Right lobe of liver (tissue), 6 donors: Measurements from ENCODE around the gene BCAP31. TPM values are rescaled to one million over a fixed set of nuclear protein-coding genes. Genes with fewer than 3 reads are reported as not detected.
"Not testable (repeated sequence)": the region's sequence is repeated elsewhere in the genome, so short reads cannot be mapped to it uniquely, and the experiment has no call there.

Source experiments
- ATAC-seq, 4 donors: fragments of 200-7000 bp; cut with Tn5 transposase; one replicate each; pipeline ENCODE4 v1.9.1; 2020; ENCODE audit warnings: mild to moderate bottlenecking in 4 of 4, moderate library complexity in 4 of 4
- DNase-seq, 3 donors: peaks; one replicate each; pipeline ENCODE4 v3.0.0-alpha.2; 2020
- H3K27ac ChIP-seq, 3 donors: fragments of 200-600 bp; one replicate each; pipeline ENCODE4 v1.8.0; 2022
- H3K27me3 ChIP-seq, 2 donors: fragments of 200-600 bp; one replicate each; pipeline ENCODE4 v1.8.0; 2022
- H3K36me3 ChIP-seq, 4 donors: fragments of 200-600 bp; sonication (generic) in 1 of 4; one replicate each; pipeline versions ENCODE4 v1.5.1 to v1.8.0; 2017 to 2022; ENCODE audit warnings: control low read depth in 1 of 4
- H3K4me1 ChIP-seq, 4 donors: fragments of 200-600 bp; sonication (generic) in 1 of 4; one replicate each; pipeline versions ENCODE4 v1.5.1 to v1.8.0; 2017 to 2022; ENCODE audit warnings: control low read depth in 1 of 4
- H3K4me3 ChIP-seq, 3 donors: fragments of 200-600 bp; one replicate each; pipeline ENCODE4 v1.8.0; 2022
- H3K9me3 ChIP-seq, 4 donors: fragments of 200-600 bp; sonication (generic) in 1 of 4; one replicate each; pipeline versions ENCODE4 v1.5.1 to v1.8.0; 2017 to 2022; ENCODE audit warnings: control low read depth in 1 of 4
- CTCF ChIP-seq, 4 donors: fragments of 200-600 bp in 3 of 4; fragments of 450-650 bp in 1 of 4; IDR thresholded peaks; one replicate each; pipeline versions ENCODE4 v1.5.1 to v1.8.0; 2016 to 2022; ENCODE audit warnings: antibody characterized with exemption in 4 of 4, mild to moderate bottlenecking in 2 of 4
- POLR2A ChIP-seq: fragments of 450-650 bp; IDR thresholded peaks from one replicate; pipeline ENCODE4 v1.6.1; 2017; ENCODE audit warnings: antibody characterized with exemption, mild to moderate bottlenecking
- WGBS: methylation state at CpG from one replicate; pipeline ENCODE4 v1.1.6; 2018; ENCODE audit warnings: low coverage, low lambda C conversion rate; ENCODE audit not compliant: insufficient coverage; ENCODE audit errors: missing lambda C conversion rate; 5-methylcytosine and 5-hydroxymethylcytosine counted together
- intact Hi-C, 2 donors: fragments of 100-400 bp; cut with DNase I; formaldehyde crosslinking; loops; one replicate each; pipeline versions ENCODE4 v1.11.2 to v1.14.1; 2022
- total RNA-seq, 6 experiments: library from RNA; depleted of rRNA in 2 of 6; stranded (reverse); fragments of >200 nt in 2 of 6; fragmentation: NEBNext Ultra II Directional in 3 of 6; extraction: Animal tissue kit (Norgen Biotek cat#: 25700) in 3 of 6; gene quantifications; one replicate each; pipeline versions ENCODE4 v1.1.0 to v1.2.4, GENCODE V29; 2016 to 2023
- donor health status: DM: no; HTN: yes; CAD: no.
- donor health status: DM: no; HTN: no; CAD: no.
- donor health status: DM: no; HTN: no; CAD: no.
- donor health status: DM: no; HTN: yes; CAD: no.
- donor health status: DM: no; HTN: yes; CAD: no.

The BCAP31 gene
- total RNA-seq, 6 experiments from 2014 or later = 100 to 126 (median 107) TPM

- Histone ChIP-seq H3K27ac (no peak overlapping the region), H3K27me3 (no peaks in the 10 kb centered on the region), H3K36me3 (no peaks in the 10 kb centered on the region), H3K9me3 (no peaks in the 10 kb centered on the region), H3K4me3 (no peak overlapping the region), H3K4me1 (no peaks in the 10 kb centered on the region)
- TF ChIP-seq CTCF (IDR thresholded peaks at IDR 0.05) (no peak), POLR2A (no peak)
- 79% methylated on average over 7 of the region's 15 CpGs for WGBS
- intact Hi-C loops = no loop called here
- DNase-seq (no peak), ATAC-seq (no peak)
Measured at GRCh38 chrX:153696100-153696499, 28.1 kb downstream of the BCAP31 start.

- DNase-seq (no peak), ATAC-seq (no peak)
- Histone ChIP-seq H3K27ac (no peak overlapping the region), H3K4me1 (no peaks in the 10 kb centered on the region), H3K36me3 (no peaks in the 10 kb centered on the region), H3K4me3 (no peak overlapping the region), H3K27me3 (no peaks in the 10 kb centered on the region), H3K9me3 (no peaks in the 10 kb centered on the region)
- intact Hi-C loops = no loop called here
- WGBS = no CpG with 5 or more reads among the region's 23 CpGs
- TF ChIP-seq POLR2A (no peak), CTCF (IDR thresholded peaks at IDR 0.05) (no peak)
Measured at GRCh38 chrX:153694687-153695270, 29.4 kb downstream of the BCAP31 start.

- ATAC-seq = not testable (repeated sequence)
- WGBS = 80% methylated on average over 2 of the region's 16 CpGs
Measured at GRCh38 chrX:153694256-153694655, 29.9 kb downstream of the BCAP31 start.

GRCh38 chrX:153693216-153694086 is 30.7 kb downstream of the BCAP31 start:
- TF ChIP-seq CTCF (IDR thresholded peaks at IDR 0.05) (no peak), POLR2A (no peak)
- ATAC-seq = peak in 3 of 4 donors; percentile 5 to 17 (median 7)

More at GRCh38 chrX:153694256-153694655, 29.9 kb downstream of the BCAP31 start:
- DNase-seq, H3K4me3 ChIP-seq, H3K4me1 ChIP-seq, H3K36me3 ChIP-seq, H3K27ac ChIP-seq, H3K27me3 ChIP-seq, H3K9me3 ChIP-seq, intact Hi-C loops: not testable (repeated sequence)

GRCh38 chrX:153692611-153693156 is 31.5 kb downstream of the BCAP31 start:
- H3K27me3 ChIP-seq = no peaks in the 10 kb centered on the region
- no peak for TF ChIP-seq POLR2A
- TF ChIP-seq CTCF (IDR thresholded peaks at IDR 0.05) = no peak
- no peaks in the 10 kb centered on the region for H3K9me3 ChIP-seq
- WGBS = 39% methylated on average over 5 of the region's 24 CpGs
- no peak for DNase-seq
- intact Hi-C loops = no loop called here
- H3K4me1 ChIP-seq = no peaks in the 10 kb centered on the region
- H3K27ac ChIP-seq = no peak overlapping the region
- H3K4me3 ChIP-seq = no peak overlapping the region
- no peak for ATAC-seq
- no peaks in the 10 kb centered on the region for H3K36me3 ChIP-seq

More at GRCh38 chrX:153693216-153694086, 30.7 kb downstream of the BCAP31 start:
- Histone ChIP-seq H3K36me3 (no peaks in the 10 kb centered on the region), H3K9me3 (no peaks in the 10 kb centered on the region), H3K4me1 (no peaks in the 10 kb centered on the region), H3K27ac (no peak overlapping the region), H3K4me3 (no peak overlapping the region), H3K27me3 (no peaks in the 10 kb centered on the region)
- intact Hi-C loops = no loop called here
- 47% methylated on average over 7 of the region's 31 CpGs for WGBS
- DNase-seq = no peak
